GM19463 (cell line): ENCODE measurements around the gene ZNF821.
"Not testable (repeated sequence)": the region's sequence is repeated elsewhere in the genome, so short reads cannot be mapped to it uniquely, and the experiment has no call there.

Experiments
- ATAC-seq: cut with Tn5 transposase; IDR thresholded peaks from one replicate; pipeline ENCODE4 v1.9.1; 2021; ENCODE audit warnings: mild to moderate bottlenecking, moderate library complexity; ENCODE audit not compliant: unreplicated experiment

ZNF821 gene

GRCh38 chr16:71902656-71903365 is 18.8 kb upstream of the ZNF821 start:
- no peak for ATAC-seq

DNA sequence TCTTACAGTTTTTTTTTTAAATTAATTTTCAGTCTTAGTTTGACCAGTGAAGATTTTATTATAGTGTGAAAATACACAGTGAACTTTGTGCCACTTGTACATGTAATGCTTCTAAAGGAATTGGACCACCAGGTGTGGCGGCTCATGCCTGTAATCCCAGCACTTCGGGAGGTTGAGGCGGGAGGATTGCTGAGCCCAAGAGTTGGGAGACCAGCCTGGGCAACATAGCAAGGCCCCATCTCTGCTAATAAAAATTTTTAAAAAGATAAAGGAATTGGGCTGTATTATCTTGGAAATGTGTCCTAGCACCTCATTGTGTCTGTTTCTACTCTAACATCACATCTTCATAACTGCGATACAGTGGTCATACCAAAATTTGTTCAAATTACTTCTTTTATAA is 15.2 kb upstream of the ZNF821 start:
- ATAC-seq: no peak

DNA sequence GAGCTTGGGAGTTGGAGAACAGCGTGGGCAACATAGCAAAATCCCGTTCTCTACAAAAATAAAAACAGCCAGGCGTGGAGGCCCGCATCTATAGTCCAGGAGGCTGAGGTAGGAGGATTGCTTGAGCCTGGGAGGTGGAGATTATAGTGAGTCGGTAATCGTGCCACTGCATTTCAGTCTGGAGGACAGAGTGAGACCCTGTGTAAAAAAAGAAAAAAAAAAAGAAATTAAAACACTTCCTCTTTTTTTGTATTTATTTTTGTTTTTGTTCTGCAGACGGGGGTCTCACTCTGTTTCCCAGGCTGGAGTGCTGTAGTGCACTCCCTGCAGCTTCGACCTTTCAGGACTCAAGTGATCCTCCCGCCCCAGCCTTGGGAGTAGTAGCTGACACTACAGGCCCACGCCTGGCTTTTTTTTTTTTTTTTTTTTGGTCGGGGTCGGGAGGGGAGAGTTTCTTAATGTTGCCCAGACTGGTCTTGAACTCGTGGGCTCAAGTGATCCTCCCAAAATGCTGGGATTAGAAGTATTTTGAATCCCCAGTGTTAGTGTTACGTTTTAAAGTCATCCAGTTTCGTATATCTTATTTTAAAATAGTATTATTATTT is 12.9 kb upstream of the ZNF821 start:
- no peak for ATAC-seq

DNA sequence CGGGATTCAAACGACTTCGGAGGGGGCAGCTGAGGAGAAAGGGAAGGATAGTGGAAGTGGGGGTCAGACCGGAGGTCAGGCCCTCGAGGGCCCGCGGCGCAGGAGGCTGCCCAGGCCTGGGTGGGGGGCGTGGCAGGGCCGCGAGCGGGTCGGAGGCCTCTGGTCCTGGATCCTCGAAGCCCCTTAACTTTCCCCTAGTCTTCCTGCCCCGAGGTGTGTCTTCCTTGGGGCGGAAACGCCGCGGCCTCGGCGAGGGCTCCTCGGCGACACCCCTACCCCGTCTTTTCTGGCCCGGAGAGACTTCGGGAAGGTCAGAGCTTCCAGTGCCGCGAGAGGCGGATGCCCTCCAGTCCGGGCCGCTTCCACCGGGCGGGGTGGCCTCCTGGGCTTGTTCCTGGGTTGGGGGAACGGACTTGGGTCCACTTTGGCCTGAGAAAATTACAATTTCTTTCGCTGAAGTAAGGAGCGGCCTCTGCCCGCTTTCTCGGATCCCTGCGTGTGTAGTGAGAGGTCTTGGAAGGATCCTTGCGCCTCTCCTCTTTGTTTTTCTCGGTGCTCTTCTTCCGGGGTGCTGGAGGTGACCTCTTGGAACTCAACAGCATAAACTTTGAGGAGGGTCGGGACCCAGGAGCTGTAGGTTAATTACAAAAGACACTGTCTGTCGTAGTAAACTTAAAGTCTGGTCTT is 11.8 kb upstream of the ZNF821 start:
- ATAC-seq: peak; percentile 18

GRCh38 chr16:71894921-71895678 is 11.1 kb upstream of the ZNF821 start, which contains the start of gene IST1:
IST1 (plus strand) TSS chr16:71895531; CDS start chr16:71915641, 20,110 bp downstream.
- peak; percentile 82 for ATAC-seq

- ATAC-seq: peak; percentile 6
Observed at GRCh38 chr16:71894229-71894920, 10.4 kb upstream of the ZNF821 start.

DNA sequence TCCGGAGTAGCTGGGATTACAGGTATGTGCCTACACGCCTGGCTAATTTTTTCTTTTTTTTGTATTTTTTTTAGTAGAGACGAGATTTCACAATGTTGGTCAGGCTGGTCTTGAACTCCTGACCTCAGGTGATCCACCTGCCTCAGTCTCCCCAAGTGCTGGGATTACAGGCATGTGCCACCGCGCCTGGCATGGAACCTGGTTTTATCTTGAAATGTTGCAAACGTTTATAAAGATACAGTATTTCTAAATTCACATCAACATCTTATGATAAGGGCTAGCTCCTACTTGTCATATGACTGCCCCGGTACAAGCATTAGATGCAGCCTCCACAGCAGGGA is 9.9 kb upstream of the ZNF821 start:
- ATAC-seq: no peak

- ATAC-seq: no peak
Observed at GRCh38 chr16:71889147-71889546, 5.2 kb upstream of the ZNF821 start.

GRCh38 chr16:71885261-71885650 is 1.3 kb upstream of the ZNF821 start:
- no peak for ATAC-seq

DNA sequence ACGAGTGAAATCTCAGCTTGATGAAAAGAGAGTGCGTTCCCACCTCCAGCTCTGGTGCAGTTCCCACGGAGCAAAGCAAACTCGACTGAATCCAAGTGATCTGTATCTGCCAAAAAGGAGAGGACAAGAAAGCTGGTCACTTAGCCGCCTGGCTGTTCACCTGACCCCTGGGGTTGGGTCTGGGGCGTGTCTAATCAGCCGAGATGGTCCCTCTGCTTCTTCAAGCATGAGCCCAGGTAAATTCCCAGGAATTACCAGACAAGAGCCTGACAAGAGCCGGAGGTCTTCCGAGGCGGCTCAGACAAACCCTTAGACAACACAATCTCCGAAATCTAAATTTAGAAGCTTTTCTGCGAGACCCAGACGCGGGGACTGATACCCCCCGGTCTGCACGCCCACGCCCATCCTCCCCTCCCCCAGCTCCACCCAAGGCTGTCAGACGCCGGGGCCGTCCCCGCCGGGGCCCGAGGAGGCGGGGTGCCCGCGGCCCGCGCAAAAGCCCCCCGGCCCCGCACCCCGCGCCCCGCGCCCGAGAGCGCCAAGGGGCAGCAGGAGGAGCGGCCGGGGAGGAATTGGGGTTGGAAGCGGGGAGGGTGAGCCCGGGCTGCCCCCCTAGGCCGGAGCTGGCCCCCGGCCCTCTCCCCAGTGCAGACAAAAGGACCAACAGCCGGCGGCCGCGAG is 674 bp downstream of the ZNF821 start:
- ATAC-seq: peak; percentile 39

GRCh38 chr16:71882505-71883167 is 1.3 kb downstream of the ZNF821 start:
- peak; percentile 26 for ATAC-seq

- no peak for ATAC-seq
Observed at GRCh38 chr16:71880176-71880575, 3.8 kb downstream of the ZNF821 start.

DNA sequence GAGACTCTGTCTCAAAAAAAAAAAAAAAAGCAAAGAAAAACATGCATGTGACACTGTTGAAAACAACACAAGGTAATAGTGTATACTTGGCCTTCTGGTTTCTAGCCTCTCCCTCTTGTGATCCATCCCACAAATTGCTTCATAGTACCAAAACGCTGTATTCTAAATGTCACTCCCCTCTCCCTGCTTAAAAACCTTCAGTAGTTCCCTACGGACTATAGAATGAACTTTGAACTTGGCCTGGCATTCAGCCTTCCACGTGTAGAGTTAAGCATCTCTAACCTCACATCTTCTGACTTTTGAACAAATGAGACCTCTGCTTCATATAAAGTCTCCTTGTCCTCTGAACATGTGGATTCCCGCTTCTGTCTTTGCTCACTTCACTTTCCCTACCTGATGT is 5.1 kb downstream of the ZNF821 start:
- no peak for ATAC-seq

- ATAC-seq: no peak
Observed at GRCh38 chr16:71873199-71873598, 10.8 kb downstream of the ZNF821 start.

DNA sequence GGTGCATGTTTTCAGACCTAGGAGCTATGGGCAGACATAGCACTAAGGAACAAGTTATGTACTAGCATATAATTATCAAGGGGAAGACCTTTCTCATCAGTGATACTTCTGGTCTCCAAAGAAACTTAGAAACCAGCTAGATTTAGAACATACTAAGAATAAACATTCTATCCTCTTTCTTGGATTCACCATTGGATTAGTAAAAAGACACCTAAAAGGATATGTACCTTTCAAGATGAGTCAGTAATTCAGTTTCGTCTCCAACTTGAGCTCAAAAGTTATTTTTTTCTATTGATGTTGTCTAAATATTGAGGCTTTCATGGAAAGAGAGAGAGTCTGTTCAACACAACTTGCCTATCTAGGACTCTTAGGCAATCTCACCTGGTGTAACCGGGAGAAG is 13.2 kb downstream of the ZNF821 start:
- ATAC-seq: no peak

- ATAC-seq: no peak
Observed at GRCh38 chr16:71869089-71869488, 14.9 kb downstream of the ZNF821 start.

GRCh38 chr16:71867939-71868338 is 16.0 kb downstream of the ZNF821 start:
- ATAC-seq: no peak

DNA sequence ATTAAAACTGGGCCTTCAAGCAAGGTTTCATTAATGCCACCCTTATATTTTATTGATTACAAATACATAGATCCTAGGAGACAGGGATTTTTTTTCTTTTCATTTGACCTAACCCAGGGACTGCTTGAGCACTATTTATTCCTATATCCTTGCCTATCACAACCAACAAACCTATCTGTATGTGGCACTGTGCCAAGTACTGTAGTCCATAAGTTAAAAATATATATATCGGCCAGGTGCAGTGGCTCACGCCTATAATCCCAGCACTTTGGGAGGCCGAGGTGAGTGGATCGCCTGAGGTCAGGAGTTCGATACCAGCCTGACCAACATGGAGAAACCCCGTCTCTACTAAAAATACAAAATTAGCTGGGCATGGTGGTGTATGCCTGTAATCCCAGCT is 16.8 kb downstream of the ZNF821 start:
- not testable (repeated sequence) for ATAC-seq

- no peak for ATAC-seq
Observed at GRCh38 chr16:71865173-71865863, 18.7 kb downstream of the ZNF821 start.
